ENCODE data around the gene AGPAT1.

DNA sequence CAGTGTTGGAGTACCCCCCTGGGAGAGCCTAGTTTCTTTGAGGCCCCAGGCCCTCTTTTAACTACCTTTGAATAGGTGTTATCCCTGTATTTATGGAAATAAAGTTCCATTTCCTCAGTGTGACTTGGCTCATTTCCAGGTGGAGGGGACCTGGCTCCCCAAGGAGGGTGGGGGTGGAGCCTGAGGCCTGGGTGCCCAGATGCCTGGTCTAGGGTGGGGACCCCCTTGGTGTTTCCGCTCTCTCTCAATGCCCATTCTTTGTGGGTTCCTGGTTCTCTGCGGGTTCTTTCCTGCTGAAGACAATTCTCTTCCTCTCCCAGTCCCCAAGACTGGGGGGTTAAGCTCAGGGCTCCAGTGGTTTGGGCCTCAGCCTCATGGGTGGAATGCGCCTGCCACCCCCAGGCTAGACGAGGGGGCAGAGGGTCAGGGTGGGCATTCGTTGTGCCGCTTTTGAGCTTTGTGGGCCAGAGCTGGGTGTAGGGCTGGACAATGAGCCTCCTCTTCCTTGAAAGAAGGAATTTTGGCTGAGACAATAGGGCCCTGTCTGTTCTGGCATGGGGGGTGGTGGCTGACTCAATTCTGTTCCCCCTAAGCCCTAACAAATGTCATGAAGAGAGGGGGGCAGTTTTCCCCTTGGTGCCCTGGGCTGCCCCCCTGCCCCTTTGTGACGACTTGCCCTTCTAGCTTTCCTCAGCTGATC, 12.2 kb downstream of the AGPAT1 start:
- TF ChIP-seq, protein P1, sequence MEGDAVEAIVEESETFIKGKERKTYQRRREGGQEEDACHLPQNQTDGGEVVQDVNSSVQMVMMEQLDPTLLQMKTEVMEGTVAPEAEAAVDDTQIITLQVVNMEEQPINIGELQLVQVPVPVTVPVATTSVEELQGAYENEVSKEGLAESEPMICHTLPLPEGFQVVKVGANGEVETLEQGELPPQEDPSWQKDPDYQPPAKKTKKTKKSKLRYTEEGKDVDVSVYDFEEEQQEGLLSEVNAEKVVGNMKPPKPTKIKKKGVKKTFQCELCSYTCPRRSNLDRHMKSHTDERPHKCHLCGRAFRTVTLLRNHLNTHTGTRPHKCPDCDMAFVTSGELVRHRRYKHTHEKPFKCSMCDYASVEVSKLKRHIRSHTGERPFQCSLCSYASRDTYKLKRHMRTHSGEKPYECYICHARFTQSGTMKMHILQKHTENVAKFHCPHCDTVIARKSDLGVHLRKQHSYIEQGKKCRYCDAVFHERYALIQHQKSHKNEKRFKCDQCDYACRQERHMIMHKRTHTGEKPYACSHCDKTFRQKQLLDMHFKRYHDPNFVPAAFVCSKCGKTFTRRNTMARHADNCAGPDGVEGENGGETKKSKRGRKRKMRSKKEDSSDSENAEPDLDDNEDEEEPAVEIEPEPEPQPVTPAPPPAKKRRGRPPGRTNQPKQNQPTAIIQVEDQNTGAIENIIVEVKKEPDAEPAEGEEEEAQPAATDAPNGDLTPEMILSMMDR (IDR thresholded peaks at IDR 0.05): no peak
- no peak for TF ChIP-seq EP300 (IDR thresholded peaks at IDR 0.05)
- no peak for TF ChIP-seq POLR2A (IDR thresholded peaks at IDR 0.05)

All from stomach (tissue), 4 donors.